Measurements from ENCODE around the gene KLHL29.

- TF ChIP-seq CEBPZ (IDR thresholded peaks at IDR 0.05; ENCODE audit: low read depth, low read length): no peak
- no peak for TF ChIP-seq CHD2 (IDR thresholded peaks at IDR 0.05; ENCODE audit: borderline replicate concordance, low read depth, low read length)
- no peak for TF ChIP-seq ZZZ3 (IDR thresholded peaks at IDR 0.05; ENCODE audit: control insufficient read depth, insufficient read length, low read depth)
- no peak for TF ChIP-seq NKRF (conservative IDR thresholded peaks at IDR 0.05)
- TF ChIP-seq SMAD5 (IDR thresholded peaks at IDR 0.05; ENCODE audit: low read depth): no peak
- TF ChIP-seq JUNB (IDR thresholded peaks at IDR 0.05): no peak
- TF ChIP-seq CTCF (IDR thresholded peaks at IDR 0.05 in 2 of 3, conservative IDR thresholded peaks at IDR 0.05 in 1 of 3; ENCODE audit: control insufficient read depth in 2 of 3, extremely low read depth in 1 of 3, insufficient read depth in 1 of 3, low read depth in 3 of 3, low read length in 3 of 3): no peak
- TF ChIP-seq SPI1 (IDR thresholded peaks at IDR 0.05; ENCODE audit: borderline replicate concordance, insufficient read depth, low read depth, low read length): no peak
- TF ChIP-seq REST (IDR thresholded peaks at IDR 0.05; ENCODE audit: low read depth, low read length): no peak
- no peak for TF ChIP-seq CBX5 (IDR thresholded peaks at IDR 0.05; ENCODE audit: low read depth)
- TF ChIP-seq POLR2A (IDR thresholded peaks at IDR 0.05; ENCODE audit: low read depth, low read length): no peak
- TF ChIP-seq MXI1 (IDR thresholded peaks at IDR 0.05; ENCODE audit: low read depth, low read length): no peak
Observed at GRCh38 chr2:23655934-23656596, 271.1 kb downstream of the KLHL29 start.
